GM18858 (cell line): Measurements from ENCODE around the gene UBE2E2.

Source experiments
- ATAC-seq: cut with Tn5 transposase; IDR thresholded peaks from one replicate; pipeline ENCODE4 v1.9.1; 2021; ENCODE audit not compliant: unreplicated experiment

Gene UBE2E2

DNA sequence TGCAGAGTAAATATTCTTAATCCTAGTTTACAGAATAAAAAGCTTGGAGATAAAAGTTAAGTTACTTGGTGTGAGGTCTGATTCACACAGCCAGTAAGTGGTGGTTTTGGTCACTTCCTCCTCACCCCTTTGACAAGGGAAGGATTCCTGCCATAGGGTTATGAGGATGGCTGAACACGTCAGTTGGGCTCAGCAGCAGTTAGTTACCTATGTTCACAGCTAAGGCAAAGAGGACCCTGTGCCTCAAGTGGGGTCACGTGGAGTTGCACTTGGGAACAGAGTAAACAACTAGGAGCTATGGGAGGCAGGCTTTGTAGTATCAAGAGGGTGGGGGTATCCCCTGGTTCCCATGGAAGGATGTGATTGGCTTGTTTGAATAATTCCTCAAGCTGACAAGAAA, 232.2 kb downstream of the UBE2E2 start:
- ATAC-seq: no peak

- ATAC-seq: no peak
Observed at GRCh38 chr3:23435904-23436303, 232.8 kb downstream of the UBE2E2 start.

GRCh38 chr3:23437484-23438145, 234.5 kb downstream of the UBE2E2 start:
- no peak for ATAC-seq

- ATAC-seq: peak; percentile 48
Observed at GRCh38 chr3:23438657-23439056, 235.5 kb downstream of the UBE2E2 start.

- no peak for ATAC-seq
Observed at GRCh38 chr3:23439080-23439479, 236.0 kb downstream of the UBE2E2 start.

GRCh38 chr3:23440416-23441294, 237.5 kb downstream of the UBE2E2 start:
- no peak for ATAC-seq

- peak; percentile 49 for ATAC-seq
Observed at GRCh38 chr3:23442598-23443383, 239.7 kb downstream of the UBE2E2 start.

- ATAC-seq: no peak
Observed at GRCh38 chr3:23444386-23444785, 241.3 kb downstream of the UBE2E2 start.

DNA sequence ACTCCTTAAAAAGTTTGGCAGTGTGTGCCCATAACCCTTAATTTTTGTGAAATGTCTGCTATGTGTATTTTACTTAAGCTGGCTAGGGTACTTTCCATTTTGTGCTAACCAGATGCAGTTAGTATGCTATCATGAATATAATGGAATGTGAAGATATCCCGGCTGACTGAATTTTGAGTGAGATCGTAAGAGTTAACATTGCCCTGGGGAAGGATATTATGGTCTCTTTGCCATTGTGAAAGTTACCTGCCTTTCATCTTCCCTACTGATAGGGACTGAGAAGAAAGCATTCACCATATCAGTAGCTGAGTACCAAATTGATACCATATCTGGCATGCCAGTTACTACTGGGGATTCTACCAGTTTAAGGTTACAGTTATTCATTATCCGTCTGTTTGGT, 243.2 kb downstream of the UBE2E2 start:
- ATAC-seq: no peak

GRCh38 chr3:23448998-23449537, 245.9 kb downstream of the UBE2E2 start:
- ATAC-seq: no peak

DNA sequence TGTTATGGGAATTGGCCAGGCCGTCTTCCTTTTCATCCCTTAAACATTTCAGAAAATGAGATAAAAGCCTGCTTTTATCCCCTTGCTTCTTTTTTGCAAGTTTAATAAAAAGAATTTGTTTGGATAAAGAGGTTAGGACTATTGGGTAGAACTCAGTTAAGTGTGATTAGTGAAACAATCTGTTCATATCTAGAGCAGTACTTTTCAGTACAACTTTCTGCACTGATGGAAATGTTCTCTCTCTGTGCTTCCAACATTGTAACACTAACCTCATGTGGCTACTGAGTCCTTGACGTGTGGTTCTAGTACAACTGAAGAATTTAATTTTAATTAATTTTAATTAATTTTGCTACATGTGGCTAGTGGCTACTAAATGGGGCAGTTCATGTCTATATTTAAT, 246.9 kb downstream of the UBE2E2 start:
- ATAC-seq: no peak

DNA sequence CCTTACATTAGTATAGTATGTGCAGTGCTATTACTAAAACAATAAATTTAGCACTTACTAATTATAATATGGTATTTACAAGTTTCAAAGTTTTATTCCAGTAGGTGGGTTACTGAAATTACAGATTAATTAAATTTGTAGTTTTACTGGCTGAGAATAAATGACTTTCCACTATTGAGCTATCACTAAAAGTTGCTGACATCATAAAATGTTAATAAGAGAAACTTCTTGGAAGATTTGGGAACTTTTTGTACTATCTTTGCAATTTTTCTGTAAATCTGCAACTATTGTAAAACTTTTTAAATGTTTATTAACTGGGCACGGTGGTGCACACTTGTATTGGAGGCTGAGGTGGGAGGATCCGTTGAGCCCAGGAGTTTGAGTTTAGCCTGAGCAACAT, 247.7 kb downstream of the UBE2E2 start:
- no peak for ATAC-seq

DNA sequence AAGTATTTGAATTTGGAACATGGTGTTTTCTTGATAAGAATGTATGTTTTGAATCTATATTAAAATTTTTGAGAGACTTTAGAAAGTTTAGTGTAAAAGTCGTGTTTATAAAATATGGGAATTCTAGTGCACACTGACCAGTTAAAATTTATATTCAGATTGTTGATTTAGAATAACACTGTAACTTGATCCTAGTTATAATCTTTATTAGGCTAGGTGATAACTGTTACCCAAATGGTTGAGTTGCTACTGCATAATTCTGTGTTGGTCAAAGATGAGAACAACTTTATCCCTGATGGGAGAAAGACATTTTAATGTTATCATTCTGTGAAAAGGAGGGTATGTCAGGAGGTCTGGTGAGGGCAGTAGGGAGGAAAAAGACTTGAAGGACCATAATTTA, 249.3 kb downstream of the UBE2E2 start:
- ATAC-seq: no peak

DNA sequence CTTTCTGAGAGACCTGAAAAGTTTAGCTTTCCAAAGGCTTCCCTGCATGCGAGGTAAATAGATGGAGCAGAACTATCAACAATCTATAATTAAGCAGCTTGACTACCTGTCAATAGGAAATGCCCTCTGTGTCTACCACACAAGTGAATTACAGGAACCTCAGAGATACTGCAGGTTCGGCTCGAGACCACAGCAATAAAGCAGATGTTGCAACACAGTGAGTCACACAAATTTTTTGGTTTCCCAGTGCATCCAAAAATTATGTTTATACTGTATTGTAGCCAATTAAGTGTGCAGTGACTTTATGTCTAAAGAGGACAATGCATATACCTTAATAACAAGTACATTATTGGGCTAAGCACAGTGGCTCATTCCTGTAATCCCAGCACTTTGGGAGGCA, 252.0 kb downstream of the UBE2E2 start:
- no peak for ATAC-seq

DNA sequence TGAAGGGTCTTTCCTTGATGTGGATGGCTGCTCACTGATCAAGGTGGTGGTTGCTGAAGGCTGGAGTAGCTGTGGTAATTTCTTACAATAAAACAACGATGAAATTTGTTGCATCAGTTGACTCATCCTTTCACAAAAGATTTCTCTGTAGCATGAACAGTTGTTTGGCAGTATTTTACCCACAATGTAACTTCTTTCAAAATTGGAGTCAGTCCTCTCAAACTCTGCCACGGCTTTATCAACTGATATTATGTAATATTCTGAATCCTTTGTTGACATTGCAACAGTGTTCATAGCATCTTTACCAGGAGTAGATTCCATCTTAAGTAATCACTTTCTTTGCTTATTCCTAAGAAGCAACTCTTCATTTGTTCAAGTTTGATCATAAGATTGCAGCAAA, 252.6 kb downstream of the UBE2E2 start:
- no peak for ATAC-seq

DNA sequence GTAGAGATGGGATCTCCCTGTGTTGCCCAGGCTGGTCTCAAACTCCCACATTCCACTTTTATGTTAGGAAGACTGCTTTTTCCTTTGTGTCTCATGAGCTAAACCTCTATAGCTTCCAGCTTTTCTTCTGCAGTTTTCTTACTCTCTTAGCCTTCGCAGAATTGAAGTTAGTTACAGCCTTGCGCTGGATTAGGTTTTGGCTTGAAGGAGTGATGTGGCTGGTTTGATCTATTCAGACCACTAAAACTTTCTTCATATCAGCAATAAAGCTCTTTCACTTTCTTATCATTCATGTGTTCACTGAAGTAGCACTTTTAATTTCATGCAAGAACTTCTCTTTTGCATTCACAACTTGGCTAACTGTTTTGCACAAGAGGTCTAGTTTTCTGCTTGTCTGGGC, 254.6 kb downstream of the UBE2E2 start:
- no peak for ATAC-seq

DNA sequence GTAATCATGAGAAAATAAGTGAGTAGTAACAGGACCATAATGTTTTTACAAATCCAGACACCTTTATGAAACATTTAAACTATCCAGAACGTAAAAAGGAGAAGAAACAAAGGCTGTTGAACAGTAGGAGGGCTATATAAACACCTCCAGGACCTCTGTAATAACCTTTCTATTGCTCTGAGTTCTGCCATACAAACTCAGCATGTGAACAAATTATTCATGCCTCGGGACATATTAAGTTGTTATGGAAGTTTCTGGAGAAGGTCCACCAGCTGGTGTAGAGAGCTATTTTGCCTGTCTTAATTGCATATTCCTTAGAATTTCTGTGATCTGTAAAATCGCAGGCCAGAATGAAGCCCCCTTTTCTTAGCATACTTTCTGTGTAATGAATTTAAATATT, 256.3 kb downstream of the UBE2E2 start:
- ATAC-seq: no peak

DNA sequence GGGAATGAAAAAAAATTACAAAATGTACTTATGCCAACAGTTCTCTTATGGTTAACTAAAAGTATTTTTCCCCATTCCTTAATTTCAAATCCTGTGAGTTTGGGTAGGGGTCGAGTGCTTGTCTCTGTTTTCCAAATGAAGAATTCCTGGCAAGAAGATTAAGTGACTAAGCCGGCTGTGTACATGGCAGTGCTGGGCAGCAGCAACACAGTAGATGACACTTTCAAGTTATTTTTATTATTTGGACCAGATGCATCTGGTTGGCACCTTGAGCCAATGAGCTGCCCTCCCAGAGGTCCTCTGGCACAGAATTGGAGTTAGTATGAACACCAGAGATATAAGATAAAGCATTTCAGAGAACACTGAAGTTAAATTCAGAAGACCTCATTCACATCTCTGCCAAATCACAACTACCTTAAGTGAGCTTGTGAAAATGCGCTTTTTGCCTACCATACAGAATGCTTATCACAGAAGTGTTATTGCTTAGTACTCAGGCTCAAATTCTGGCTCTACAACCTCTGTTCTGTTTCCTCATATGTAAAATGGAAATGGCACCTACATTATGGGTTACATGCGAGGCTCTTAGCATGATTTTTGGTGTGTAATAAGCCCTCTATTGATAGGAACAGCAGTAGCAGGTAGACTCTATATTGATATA, 256.9 kb downstream of the UBE2E2 start:
- ATAC-seq: no peak

DNA sequence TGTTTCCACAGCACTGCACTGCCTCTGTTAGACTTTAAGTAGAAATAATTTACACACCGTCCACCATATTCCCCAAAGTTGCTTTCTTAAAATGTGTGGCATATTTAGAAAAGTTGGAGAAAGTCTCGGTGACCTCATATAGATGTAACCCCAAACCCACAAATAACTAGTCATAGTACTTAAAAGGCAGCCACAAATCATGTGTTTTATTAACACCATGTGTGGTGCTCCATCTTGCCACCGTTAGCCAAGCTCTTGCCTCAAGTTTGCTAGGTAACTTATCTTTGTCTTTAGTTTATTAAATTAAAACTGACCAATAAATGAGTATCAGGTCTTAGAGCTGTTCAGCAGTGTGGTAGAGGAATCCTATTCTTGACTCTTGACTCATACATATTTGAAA, 257.9 kb downstream of the UBE2E2 start:
- ATAC-seq: no peak

- no peak for ATAC-seq
Observed at GRCh38 chr3:23463791-23464190, 260.7 kb downstream of the UBE2E2 start.

- ATAC-seq: no peak
Observed at GRCh38 chr3:23465569-23465968, 262.4 kb downstream of the UBE2E2 start.
